Ishikawa (cell line): ENCODE data around the gene ZBTB20.

Experiments used
- EP300 ChIP-seq: IDR thresholded peaks from 2 replicates; pipeline ENCODE4 v1.6.1; 2012; ENCODE audit warnings: borderline replicate concordance
- MAX ChIP-seq: IDR thresholded peaks from 2 replicates; pipeline ENCODE4 v1.6.1; 2012
- NFIC ChIP-seq: IDR thresholded peaks from 2 replicates; pipeline ENCODE4 v1.6.1; 2012

GRCh38 chr3:115062009-115062408 lies 85.1 kb downstream of the ZBTB20 start:
- TF ChIP-seq MAX (no peak), EP300 (no peak), NFIC (no peak)
